Measurements from ENCODE around the gene VOPP1. TPM values are rescaled to one million over a fixed set of nuclear protein-coding genes. Genes with fewer than 3 reads are reported as not detected.

Gene VOPP1
- 49.8 and 57.7 TPM in 2 replicates for total RNA-seq

GRCh38 chr7:55572378-55573233 lies at the start of gene VOPP1:
Gene VOPP1 (minus strand): TSS chr7:55572502. CDS start chr7:55572324, 178 bp downstream.

Other genes with a start within 250 kb of the VOPP1 start
- gene LANCL2, start 207.2 kb downstream of the VOPP1 start, total RNA-seq, result 13.7 and 19.1 TPM in 2 replicates